ENCODE data around the gene MGMT.

DNA sequence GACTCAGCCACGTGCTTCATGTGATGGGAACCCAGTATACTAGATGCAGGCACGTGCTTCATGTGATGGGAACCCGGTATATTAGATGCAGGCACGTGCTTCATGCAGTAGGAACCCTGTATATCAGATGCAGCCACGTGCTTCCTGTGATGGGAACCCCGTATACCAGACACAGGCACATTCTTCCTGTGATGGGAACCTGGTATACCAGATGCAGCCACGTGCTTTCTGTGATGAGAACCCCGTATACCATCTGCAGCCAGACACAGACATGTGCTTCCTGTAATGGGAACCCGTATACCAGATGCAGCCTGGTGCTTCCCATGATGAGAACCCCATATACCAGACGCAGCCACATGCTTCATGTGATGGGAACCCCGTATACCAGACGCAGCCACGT is 44.0 kb downstream of the MGMT start:
- TF ChIP-seq, protein P1, sequence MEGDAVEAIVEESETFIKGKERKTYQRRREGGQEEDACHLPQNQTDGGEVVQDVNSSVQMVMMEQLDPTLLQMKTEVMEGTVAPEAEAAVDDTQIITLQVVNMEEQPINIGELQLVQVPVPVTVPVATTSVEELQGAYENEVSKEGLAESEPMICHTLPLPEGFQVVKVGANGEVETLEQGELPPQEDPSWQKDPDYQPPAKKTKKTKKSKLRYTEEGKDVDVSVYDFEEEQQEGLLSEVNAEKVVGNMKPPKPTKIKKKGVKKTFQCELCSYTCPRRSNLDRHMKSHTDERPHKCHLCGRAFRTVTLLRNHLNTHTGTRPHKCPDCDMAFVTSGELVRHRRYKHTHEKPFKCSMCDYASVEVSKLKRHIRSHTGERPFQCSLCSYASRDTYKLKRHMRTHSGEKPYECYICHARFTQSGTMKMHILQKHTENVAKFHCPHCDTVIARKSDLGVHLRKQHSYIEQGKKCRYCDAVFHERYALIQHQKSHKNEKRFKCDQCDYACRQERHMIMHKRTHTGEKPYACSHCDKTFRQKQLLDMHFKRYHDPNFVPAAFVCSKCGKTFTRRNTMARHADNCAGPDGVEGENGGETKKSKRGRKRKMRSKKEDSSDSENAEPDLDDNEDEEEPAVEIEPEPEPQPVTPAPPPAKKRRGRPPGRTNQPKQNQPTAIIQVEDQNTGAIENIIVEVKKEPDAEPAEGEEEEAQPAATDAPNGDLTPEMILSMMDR (conservative IDR thresholded peaks at IDR 0.05): no peak
- TF ChIP-seq EZH2 (IDR thresholded peaks at IDR 0.05; ENCODE audit: low read depth): no peak

Measured in PC-9 (cell line).